Measurements from ENCODE around the gene PDZRN4.
"Not testable (repeated sequence)": the region's sequence is repeated elsewhere in the genome, so short reads cannot be mapped to it uniquely, and the experiment has no call there.

PDZRN4 gene

DNA sequence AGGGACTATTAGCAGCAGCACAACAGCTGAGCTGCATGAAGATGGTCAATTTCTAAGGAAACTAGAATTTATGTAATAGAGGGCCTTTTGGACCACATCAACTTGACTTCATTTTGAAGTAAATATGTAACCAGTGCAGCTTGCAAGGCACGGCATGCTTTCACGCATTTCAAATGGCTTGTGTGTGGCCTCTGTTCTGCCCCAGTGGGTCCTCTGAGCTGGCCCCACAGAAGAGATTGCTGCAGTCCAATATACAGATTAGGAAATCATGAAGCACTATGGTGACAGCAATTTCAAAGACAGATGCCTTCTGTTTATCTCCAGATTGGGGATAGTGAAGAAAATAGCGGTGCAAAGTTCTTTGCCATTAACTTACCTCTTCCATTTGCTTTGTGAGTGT lies 101.4 kb downstream of the PDZRN4 start:
- no peak for DNase-seq (ENCODE audit: low read depth in 2 of 2)
- TF ChIP-seq, protein P1, sequence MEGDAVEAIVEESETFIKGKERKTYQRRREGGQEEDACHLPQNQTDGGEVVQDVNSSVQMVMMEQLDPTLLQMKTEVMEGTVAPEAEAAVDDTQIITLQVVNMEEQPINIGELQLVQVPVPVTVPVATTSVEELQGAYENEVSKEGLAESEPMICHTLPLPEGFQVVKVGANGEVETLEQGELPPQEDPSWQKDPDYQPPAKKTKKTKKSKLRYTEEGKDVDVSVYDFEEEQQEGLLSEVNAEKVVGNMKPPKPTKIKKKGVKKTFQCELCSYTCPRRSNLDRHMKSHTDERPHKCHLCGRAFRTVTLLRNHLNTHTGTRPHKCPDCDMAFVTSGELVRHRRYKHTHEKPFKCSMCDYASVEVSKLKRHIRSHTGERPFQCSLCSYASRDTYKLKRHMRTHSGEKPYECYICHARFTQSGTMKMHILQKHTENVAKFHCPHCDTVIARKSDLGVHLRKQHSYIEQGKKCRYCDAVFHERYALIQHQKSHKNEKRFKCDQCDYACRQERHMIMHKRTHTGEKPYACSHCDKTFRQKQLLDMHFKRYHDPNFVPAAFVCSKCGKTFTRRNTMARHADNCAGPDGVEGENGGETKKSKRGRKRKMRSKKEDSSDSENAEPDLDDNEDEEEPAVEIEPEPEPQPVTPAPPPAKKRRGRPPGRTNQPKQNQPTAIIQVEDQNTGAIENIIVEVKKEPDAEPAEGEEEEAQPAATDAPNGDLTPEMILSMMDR (IDR thresholded peaks at IDR 0.05; ENCODE audit: low read depth, low read length): no peak
- no peak overlapping the region for H3K4me3 ChIP-seq (replicated peaks in 1 of 2; ENCODE audit: low read depth in 2 of 2, low read length in 2 of 2)

DNA sequence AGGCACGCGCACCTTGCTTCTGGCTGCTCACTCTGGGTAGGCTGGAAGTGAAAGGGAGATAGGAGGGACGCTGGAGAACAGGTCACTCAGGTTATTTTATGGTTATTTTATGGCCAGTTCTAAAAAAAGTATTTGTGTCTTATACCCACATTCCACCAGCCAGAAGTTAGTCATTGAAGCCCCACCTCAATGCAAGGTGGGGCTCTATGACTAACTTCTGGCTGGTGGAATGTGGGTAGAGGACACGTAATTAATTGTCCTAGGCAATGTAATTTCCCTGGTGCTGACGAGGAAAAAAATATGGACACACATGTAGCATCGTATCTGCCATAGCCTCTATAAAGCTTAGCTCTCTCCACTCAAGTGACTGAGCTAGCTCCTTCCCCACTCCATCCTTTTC lies 104.9 kb downstream of the PDZRN4 start:
- TF ChIP-seq, protein P1 (IDR thresholded peaks at IDR 0.05; ENCODE audit: low read depth, low read length): no peak
- H3K4me3 ChIP-seq (replicated peaks in 1 of 2; ENCODE audit: low read depth in 2 of 2, low read length in 2 of 2): no peak overlapping the region
- DNase-seq (ENCODE audit: low read depth in 2 of 2): no peak

- TF ChIP-seq, protein P1 (IDR thresholded peaks at IDR 0.05; ENCODE audit: low read depth, low read length): no peak
- H3K4me3 ChIP-seq (replicated peaks in 1 of 2; ENCODE audit: low read depth in 2 of 2, low read length in 2 of 2): no peak overlapping the region
- no peak for DNase-seq (ENCODE audit: low read depth in 2 of 2)
Measured at GRCh38 chr12:41293461-41293860, 105.3 kb downstream of the PDZRN4 start.

DNA sequence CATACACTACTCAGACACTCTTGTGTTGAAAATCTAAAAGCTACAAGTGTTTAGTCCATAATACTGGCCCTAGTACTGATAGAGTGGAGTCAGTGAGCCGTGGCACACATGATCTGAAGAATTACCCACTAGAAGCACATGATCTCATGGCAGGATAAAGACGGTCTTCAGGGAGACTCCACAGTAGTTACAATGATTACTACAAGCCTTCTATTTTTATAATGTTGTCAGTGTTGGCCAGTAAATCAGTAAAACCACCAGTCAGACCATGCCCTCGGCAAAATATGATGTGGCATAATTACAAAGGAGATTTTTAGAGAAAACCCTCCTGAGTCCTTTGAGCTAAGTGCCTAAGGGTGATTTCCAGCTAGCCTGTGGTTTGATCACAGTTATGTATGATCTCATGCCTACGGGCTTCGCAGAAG lies 114.9 kb downstream of the PDZRN4 start:
- no peak for DNase-seq (ENCODE audit: low read depth in 2 of 2)
- TF ChIP-seq, protein P1 (IDR thresholded peaks at IDR 0.05; ENCODE audit: low read depth, low read length): no peak

GRCh38 chr12:41304526-41304925 lies 116.4 kb downstream of the PDZRN4 start:
- DNase-seq (ENCODE audit: low read depth in 2 of 2): no peak
- no peak overlapping the region for H3K4me3 ChIP-seq (replicated peaks in 1 of 2; ENCODE audit: low read depth in 2 of 2, low read length in 2 of 2)
- TF ChIP-seq, protein P1 (IDR thresholded peaks at IDR 0.05; ENCODE audit: low read depth, low read length): no peak

More for the DNA sequence above, 114.9 kb downstream of the PDZRN4 start:
- H3K4me3 ChIP-seq (replicated peaks in 1 of 2; ENCODE audit: low read depth in 2 of 2, low read length in 2 of 2): no peak overlapping the region

- no peak for DNase-seq (ENCODE audit: low read depth in 2 of 2)
- no peak overlapping the region for H3K4me3 ChIP-seq (replicated peaks in 1 of 2; ENCODE audit: low read depth in 2 of 2, low read length in 2 of 2)
- TF ChIP-seq, protein P1 (IDR thresholded peaks at IDR 0.05; ENCODE audit: low read depth, low read length): no peak
Measured at GRCh38 chr12:41310367-41310766, 122.2 kb downstream of the PDZRN4 start.

- no peak for DNase-seq (ENCODE audit: low read depth in 2 of 2)
- TF ChIP-seq, protein P1 (IDR thresholded peaks at IDR 0.05; ENCODE audit: low read depth, low read length): no peak
- H3K4me3 ChIP-seq (replicated peaks in 1 of 2; ENCODE audit: low read depth in 2 of 2, low read length in 2 of 2): no peak overlapping the region
Measured at GRCh38 chr12:41311883-41312282, 123.8 kb downstream of the PDZRN4 start.

GRCh38 chr12:41312451-41312850 lies 124.3 kb downstream of the PDZRN4 start:
- DNase-seq (ENCODE audit: low read depth in 2 of 2); H3K4me3 ChIP-seq (replicated peaks in 1 of 2; ENCODE audit: low read depth in 2 of 2, low read length in 2 of 2): not testable (repeated sequence)

Data from cardiac fibroblast (primary cell).